Hepatocyte (in vitro differentiated cells): ENCODE measurements around the gene CACHD1. TPM values are rescaled to one million over a fixed set of nuclear protein-coding genes. Genes with fewer than 3 reads are reported as not detected.
"Not testable (repeated sequence)": the region's sequence is repeated elsewhere in the genome, so short reads cannot be mapped to it uniquely, and the experiment has no call there.

Experiments used
- DNase-seq: peaks from one replicate; pipeline ENCODE4 v3.0.0-alpha.2; 2016; ENCODE audit warnings: low spot score
- H2AFZ ChIP-seq: fragments of 200-600 bp; sonication (generic); 2 replicates; pipeline ENCODE4 v1.6.0; 2016; ENCODE audit warnings: antibody characterized with exemption, mild to moderate bottlenecking
- H3K27ac ChIP-seq: fragments of 200-600 bp; sonication (generic); 2 replicates; pipeline ENCODE4 v1.5.1; 2016; ENCODE audit warnings: mild to moderate bottlenecking
- H3K27me3 ChIP-seq: fragments of 200-600 bp; sonication (generic); 2 replicates; pipeline ENCODE4 v1.6.1; 2016
- H3K36me3 ChIP-seq: fragments of 200-600 bp; sonication (generic); replicated peaks from 2 replicates; pipeline ENCODE4 v1.5.1; 2016; ENCODE audit warnings: low read depth; ENCODE audit not compliant: insufficient read depth
- H3K4me1 ChIP-seq: fragments of 200-600 bp; sonication (generic); 2 replicates; pipeline ENCODE4 v1.5.1; 2016; ENCODE audit warnings: mild to moderate bottlenecking, moderate library complexity; ENCODE audit not compliant: insufficient read depth
- H3K4me2 ChIP-seq: fragments of 200-600 bp; sonication (generic); 2 replicates; pipeline ENCODE4 v1.6.0; 2016
- H3K4me3 ChIP-seq: fragments of 200-600 bp; sonication (generic); 2 replicates; pipeline ENCODE4 v1.5.1; 2016; ENCODE audit warnings: mild to moderate bottlenecking
- H3K79me2 ChIP-seq: fragments of 200-600 bp; sonication (generic); 2 replicates; pipeline ENCODE4 v1.6.0; 2017; ENCODE audit warnings: mild to moderate bottlenecking
- H3K9me2 ChIP-seq: fragments of 200-600 bp; sonication (generic); replicated peaks from 2 replicates; pipeline ENCODE4 v1.6.0; 2017; ENCODE audit warnings: mild to moderate bottlenecking; ENCODE audit not compliant: insufficient read depth
- H3K9me3 ChIP-seq: fragments of 200-600 bp; sonication (generic); 2 replicates; pipeline ENCODE4 v1.5.1; 2016; ENCODE audit warnings: low read depth, mild to moderate bottlenecking
- H4K20me1 ChIP-seq: fragments of 200-600 bp; sonication (generic); 2 replicates; pipeline ENCODE4 v1.6.0; 2016; ENCODE audit warnings: mild to moderate bottlenecking; ENCODE audit not compliant: insufficient read depth, poor library complexity, severe bottlenecking
- CTCF ChIP-seq: fragments of 200-600 bp; sonication (generic); IDR thresholded peaks from 2 replicates; pipeline ENCODE4 v1.5.1; 2016; ENCODE audit warnings: antibody characterized with exemption, mild to moderate bottlenecking; ENCODE audit not compliant: poor library complexity
- EZH2 ChIP-seq: fragments of 200-600 bp; sonication (generic); IDR thresholded peaks from 2 replicates; pipeline ENCODE4 v1.6.1; 2016; ENCODE audit warnings: antibody characterized with exemption, mild to moderate bottlenecking, borderline replicate concordance
- EZH2phosphoT487 ChIP-seq: fragments of 200-600 bp; sonication (generic); IDR thresholded peaks from one replicate; pipeline ENCODE4 v1.6.1; 2018; ENCODE audit warnings: antibody characterized with exemption, mild to moderate bottlenecking, low read depth, moderate library complexity; ENCODE audit not compliant: unreplicated experiment, severe bottlenecking
- WGBS: methylation state at CpG from one replicate; pipeline ENCODE4 v1.1.6; 2016; ENCODE audit warnings: low lambda C conversion rate; ENCODE audit errors: missing lambda C conversion rate; 5-methylcytosine and 5-hydroxymethylcytosine counted together
- polyA plus RNA-seq: library from polyadenylated mRNA; unstranded; fragments of >200 nt; fragmentation: Nextera tagmentation; extraction: Ambion mirVana; gene quantifications from 2 replicates; pipeline ENCODE4 v1.2.1, GENCODE V29; 2016
- total RNA-seq: library from RNA; depleted of rRNA; stranded (reverse); fragments of >200 nt; gene quantifications from 2 replicates; pipeline ENCODE4 v1.2.3, GENCODE V29; 2014

Gene CACHD1
- total and polyA plus RNA-seq, 2 experiments from 2014 or later: 23.8 to 39.7 TPM

GRCh38 chr1:64511044-64511443 lies 41.1 kb downstream of the CACHD1 start:
- TF ChIP-seq EZH2 (no peak), EZH2phosphoT487 (no peak), CTCF (no peak)
- Histone ChIP-seq H2AFZ (no peak overlapping the region), H3K4me1 (peaks cover 49% of the 10 kb centered on the region), H3K9me2 (no peaks in the 10 kb centered on the region), H3K36me3 (no peaks in the 10 kb centered on the region), H4K20me1 (peaks cover 8% of the 10 kb centered on the region), H3K4me3 (no peak overlapping the region), H3K27ac (no peak overlapping the region), H3K27me3 (no peaks in the 10 kb centered on the region), H3K9me3 (no peaks in the 10 kb centered on the region), H3K79me2 (peaks cover 82% of the 10 kb centered on the region), H3K4me2 (no peak overlapping the region)
- WGBS: 87% methylated on average over 4 of the region's 4 CpGs
- no peak for DNase-seq

GRCh38 chr1:64512206-64512605 lies 42.3 kb downstream of the CACHD1 start:
- not testable (repeated sequence) for H3K9me2 ChIP-seq, H3K4me3 ChIP-seq, H4K20me1 ChIP-seq, H3K36me3 ChIP-seq, H3K4me2 ChIP-seq, H3K27ac ChIP-seq, H3K27me3 ChIP-seq, H2AFZ ChIP-seq, DNase-seq, H3K9me3 ChIP-seq
- Histone ChIP-seq H3K4me1 (peaks cover 51% of the 10 kb centered on the region), H3K79me2 (peaks cover 82% of the 10 kb centered on the region)
- WGBS: 79% methylated on average over 2 of the region's 2 CpGs

GRCh38 chr1:64513545-64513944 lies 43.6 kb downstream of the CACHD1 start:
- H3K36me3 ChIP-seq: no peaks in the 10 kb centered on the region
- H3K4me1 ChIP-seq: peaks cover 42% of the 10 kb centered on the region
- no peak for TF ChIP-seq EZH2phosphoT487
- no peak for TF ChIP-seq CTCF
- TF ChIP-seq EZH2: no peak

GRCh38 chr1:64514197-64514765 lies 44.4 kb downstream of the CACHD1 start:
- DNase-seq: peak; percentile 51
- H3K9me2 ChIP-seq: no peaks in the 10 kb centered on the region
- peak overlapping the region; percentile 48 for H3K27ac ChIP-seq
- H3K4me3 ChIP-seq: no peak overlapping the region
- no peak overlapping the region for H2AFZ ChIP-seq
- H3K79me2 ChIP-seq: peaks cover 87% of the 10 kb centered on the region
- peak overlapping the region; percentile 44 for H3K4me2 ChIP-seq
- H3K4me1 ChIP-seq: peaks cover 42% of the 10 kb centered on the region
- 32% methylated on average over 1 of the region's 1 CpG for WGBS
- TF ChIP-seq CTCF (no peak), EZH2 (no peak), EZH2phosphoT487 (no peak)
- no peaks in the 10 kb centered on the region for H4K20me1 ChIP-seq
- H3K36me3 ChIP-seq: no peaks in the 10 kb centered on the region
- H3K27me3 ChIP-seq: no peaks in the 10 kb centered on the region
- H3K9me3 ChIP-seq: no peaks in the 10 kb centered on the region

More at GRCh38 chr1:64513545-64513944, 43.6 kb downstream of the CACHD1 start:
- Histone ChIP-seq H3K4me3 (no peak overlapping the region), H3K9me2 (no peaks in the 10 kb centered on the region), H3K4me2 (peak overlapping the region; percentile 44), H3K9me3 (no peaks in the 10 kb centered on the region), H3K27ac (peak overlapping the region; percentile 48), H2AFZ (no peak overlapping the region), H3K79me2 (peaks cover 85% of the 10 kb centered on the region), H3K27me3 (no peaks in the 10 kb centered on the region), H4K20me1 (no peaks in the 10 kb centered on the region)
- no peak for DNase-seq
